ENCODE measurements around the gene PARD3B.

DNA sequence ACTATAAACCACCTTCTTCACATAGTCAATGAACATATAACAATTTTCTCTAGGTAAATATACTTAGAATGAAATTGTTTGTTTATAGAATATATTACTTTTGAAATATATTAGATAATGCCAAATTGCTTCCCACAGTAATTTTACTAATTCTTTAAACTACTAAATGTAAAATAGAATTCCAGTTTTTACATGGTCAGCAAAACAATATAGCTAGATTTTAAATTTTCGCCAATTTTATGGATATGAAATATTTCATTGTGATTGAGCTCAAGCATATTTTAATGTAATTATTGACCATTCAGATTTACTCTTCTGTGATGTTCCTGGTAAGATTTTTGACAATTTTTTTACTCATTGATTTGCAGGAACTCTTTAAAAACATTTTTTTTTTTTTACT is 444.6 kb downstream of the PARD3B start:
- no peak for TF ChIP-seq POLR2AphosphoS5 (IDR thresholded peaks at IDR 0.05; ENCODE audit: low read depth, low read length)
- no peak for TF ChIP-seq EP300 (IDR thresholded peaks at IDR 0.05; ENCODE audit: borderline replicate concordance in 1 of 2, low read depth in 2 of 2, low read length in 2 of 2)
- TF ChIP-seq, protein P1, sequence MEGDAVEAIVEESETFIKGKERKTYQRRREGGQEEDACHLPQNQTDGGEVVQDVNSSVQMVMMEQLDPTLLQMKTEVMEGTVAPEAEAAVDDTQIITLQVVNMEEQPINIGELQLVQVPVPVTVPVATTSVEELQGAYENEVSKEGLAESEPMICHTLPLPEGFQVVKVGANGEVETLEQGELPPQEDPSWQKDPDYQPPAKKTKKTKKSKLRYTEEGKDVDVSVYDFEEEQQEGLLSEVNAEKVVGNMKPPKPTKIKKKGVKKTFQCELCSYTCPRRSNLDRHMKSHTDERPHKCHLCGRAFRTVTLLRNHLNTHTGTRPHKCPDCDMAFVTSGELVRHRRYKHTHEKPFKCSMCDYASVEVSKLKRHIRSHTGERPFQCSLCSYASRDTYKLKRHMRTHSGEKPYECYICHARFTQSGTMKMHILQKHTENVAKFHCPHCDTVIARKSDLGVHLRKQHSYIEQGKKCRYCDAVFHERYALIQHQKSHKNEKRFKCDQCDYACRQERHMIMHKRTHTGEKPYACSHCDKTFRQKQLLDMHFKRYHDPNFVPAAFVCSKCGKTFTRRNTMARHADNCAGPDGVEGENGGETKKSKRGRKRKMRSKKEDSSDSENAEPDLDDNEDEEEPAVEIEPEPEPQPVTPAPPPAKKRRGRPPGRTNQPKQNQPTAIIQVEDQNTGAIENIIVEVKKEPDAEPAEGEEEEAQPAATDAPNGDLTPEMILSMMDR (IDR thresholded peaks at IDR 0.05; ENCODE audit: control extremely low read depth in 1 of 3, insufficient read depth in 1 of 3, low read depth in 1 of 3, low read length in 3 of 3) = no peak
- no peak for TF ChIP-seq POLR2A (IDR thresholded peaks at IDR 0.05; ENCODE audit: control extremely low read depth in 1 of 2, low read depth in 2 of 2, low read length in 2 of 2)
- no peak for TF ChIP-seq EZH2 (IDR thresholded peaks at IDR 0.05; ENCODE audit: low read depth, low read length, severe bottlenecking)
- no peak for TF ChIP-seq CHD2 (IDR thresholded peaks at IDR 0.05; ENCODE audit: low read length)

Measured in H1 (cell line).